GM12891 (cell line): ENCODE results near the gene NEK9.

Source experiments
- DNase-seq: peaks from one replicate; pipeline ENCODE4 v3.0.0; 2011; ENCODE audit warnings: low spot score; ENCODE audit not compliant: insufficient read length
- FAIRE-seq: peaks from 2 replicates; lab custom pipeline; 2011; peaks lifted over from hg19 to GRCh38; lab: Jason Lieb, UNC
- PAX5 ChIP-seq: IDR thresholded peaks from 2 replicates; pipeline ENCODE4 v1.6.1; 2011; ENCODE audit warnings: low read length, moderate library complexity, mild to moderate bottlenecking; ENCODE audit not compliant: insufficient read depth, severe bottlenecking
- POLR2A ChIP-seq: IDR thresholded peaks from 2 replicates; pipeline ENCODE4 v1.6.1; 2011; ENCODE audit warnings: low read depth, low read length, control low read depth
- POLR2AphosphoS5 ChIP-seq: IDR thresholded peaks from 2 replicates; pipeline ENCODE4 v1.6.1; 2011; ENCODE audit warnings: low read depth, low read length, control low read depth
- POU2F2 ChIP-seq: IDR thresholded peaks from 2 replicates; pipeline ENCODE4 v1.6.1; 2011; ENCODE audit warnings: low read depth, mild to moderate bottlenecking, control low read depth, low read length, moderate library complexity
- SPI1 ChIP-seq: IDR thresholded peaks from 2 replicates; pipeline ENCODE4 v1.6.1; 2011; ENCODE audit warnings: low read depth, low read length, control low read depth
- TAF1 ChIP-seq: IDR thresholded peaks from 2 replicates; pipeline ENCODE4 v1.6.1; 2011; ENCODE audit warnings: low read depth, low read length, control low read depth

Gene NEK9

GRCh38 chr14:75113932-75114539 is 12.8 kb downstream of the NEK9 start:
- DNase-seq (no peak), FAIRE-seq (peak; percentile 75)
- TF ChIP-seq PAX5: no peak
- no peak for TF ChIP-seq POU2F2
- TF ChIP-seq POLR2AphosphoS5: no peak
- TF ChIP-seq POLR2A: no peak
- no peak for TF ChIP-seq TAF1
- TF ChIP-seq SPI1: no peak

- no peak for FAIRE-seq
- DNase-seq: no peak
- no peak for TF ChIP-seq TAF1
- TF ChIP-seq POLR2AphosphoS5: no peak
- TF ChIP-seq PAX5: no peak
- TF ChIP-seq SPI1: no peak
- no peak for TF ChIP-seq POU2F2
- TF ChIP-seq POLR2A: no peak
Measured at GRCh38 chr14:75109877-75110276, 17.0 kb downstream of the NEK9 start.

GRCh38 chr14:75107186-75107585 is 19.7 kb downstream of the NEK9 start:
- no peak for TF ChIP-seq TAF1
- TF ChIP-seq SPI1: no peak
- no peak for TF ChIP-seq POU2F2
- TF ChIP-seq PAX5: no peak
- TF ChIP-seq POLR2AphosphoS5: no peak
- no peak for TF ChIP-seq POLR2A
- FAIRE-seq: peak; percentile 72

GRCh38 chr14:75101491-75101890 is 25.4 kb downstream of the NEK9 start:
- TF ChIP-seq POLR2AphosphoS5 (no peak), SPI1 (no peak), TAF1 (no peak), PAX5 (no peak), POU2F2 (no peak)
- no peak for FAIRE-seq
- no peak for DNase-seq

More at GRCh38 chr14:75107186-75107585, 19.7 kb downstream of the NEK9 start:
- DNase-seq: no peak

DNA sequence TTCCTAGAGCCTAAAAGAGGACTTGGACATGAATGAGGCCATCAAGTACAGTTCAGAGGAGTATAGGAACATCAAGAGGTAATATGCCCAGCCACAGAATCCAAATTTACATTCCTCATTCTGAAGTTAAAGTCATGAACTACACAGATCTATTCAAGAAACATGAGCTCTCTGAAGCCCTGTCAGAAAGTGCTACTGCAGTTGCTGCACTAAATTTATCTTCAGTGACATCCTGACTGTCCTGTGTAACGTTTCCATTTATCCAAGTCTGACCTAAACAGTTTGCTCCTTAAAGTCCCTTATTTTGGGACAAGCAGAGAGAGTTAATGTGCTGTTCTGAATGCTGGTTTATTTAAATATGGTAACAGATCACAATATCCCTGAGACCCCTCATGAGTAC is 28.2 kb downstream of the NEK9 start:
- no peak for DNase-seq
- FAIRE-seq: no peak
- no peak for TF ChIP-seq PAX5
- no peak for TF ChIP-seq POLR2A
- no peak for TF ChIP-seq TAF1
- no peak for TF ChIP-seq SPI1
- no peak for TF ChIP-seq POU2F2
- TF ChIP-seq POLR2AphosphoS5: no peak

DNA sequence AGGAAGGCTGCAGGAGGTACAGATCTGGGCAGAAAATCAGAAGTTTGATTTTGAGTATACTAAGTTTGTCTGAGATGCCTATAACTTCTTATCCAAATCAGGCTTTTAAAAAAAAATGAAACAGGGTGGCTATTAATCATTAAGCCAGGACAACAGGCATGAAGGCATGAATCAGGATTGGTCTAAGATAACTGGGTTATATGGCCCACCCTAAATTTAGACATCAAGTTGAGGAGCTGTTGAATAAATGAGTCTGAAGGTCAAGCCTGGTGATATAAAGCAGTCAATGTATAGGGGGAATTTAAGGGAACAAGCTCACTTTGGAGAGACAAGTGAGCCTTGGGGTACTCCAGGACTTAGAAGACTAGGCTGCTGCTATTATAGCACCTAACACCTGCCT is 28.6 kb downstream of the NEK9 start:
- DNase-seq (no peak), FAIRE-seq (no peak)
- TF ChIP-seq POLR2AphosphoS5 (no peak), POLR2A (no peak), TAF1 (no peak), SPI1 (no peak), PAX5 (no peak), POU2F2 (no peak)

DNA sequence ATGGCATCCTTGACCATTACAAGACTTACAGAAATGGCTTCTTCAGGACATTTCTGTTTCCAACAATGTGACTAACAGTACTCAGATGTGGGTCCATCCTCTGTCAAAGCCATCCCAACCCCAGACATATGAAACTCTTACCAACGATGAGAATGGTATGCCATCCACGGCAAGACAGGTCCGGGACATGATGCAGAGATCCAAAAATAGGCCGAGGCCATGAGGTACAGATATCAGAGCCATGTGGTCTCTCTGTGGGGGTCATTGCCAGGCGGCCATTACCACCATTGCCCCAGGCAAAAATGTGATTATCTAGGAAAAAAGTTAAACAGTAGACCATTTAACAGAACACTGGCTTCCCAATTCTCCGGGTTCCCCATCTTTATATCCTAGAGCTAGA is 29.9 kb downstream of the NEK9 start:
- DNase-seq (no peak), FAIRE-seq (no peak)
- TF ChIP-seq POLR2A (no peak), TAF1 (no peak), SPI1 (no peak), PAX5 (no peak), POU2F2 (no peak), POLR2AphosphoS5 (no peak)

DNA sequence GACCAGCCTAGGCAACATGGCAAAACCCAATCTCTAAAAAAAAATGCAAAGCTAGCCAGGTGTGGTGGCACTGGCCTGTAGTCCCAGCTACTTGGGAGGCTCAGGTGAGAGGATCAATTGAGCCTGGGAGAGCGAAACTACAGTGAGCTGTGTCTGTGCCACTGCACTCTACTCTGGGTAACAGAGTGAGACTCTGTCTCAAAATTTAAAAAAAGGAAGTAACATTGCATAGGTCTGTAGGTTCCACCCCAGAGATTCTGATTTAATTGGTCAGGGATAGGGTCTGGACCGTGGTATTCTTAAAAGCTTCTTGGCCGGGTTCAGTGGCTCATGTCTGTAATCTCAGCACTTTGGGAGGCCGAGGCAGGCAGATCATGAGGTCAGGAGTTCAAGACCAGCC is 31.2 kb downstream of the NEK9 start:
- DNase-seq (no peak), FAIRE-seq (no peak)
- TF ChIP-seq POLR2AphosphoS5 (no peak), PAX5 (no peak), TAF1 (no peak), POU2F2 (no peak)

GRCh38 chr14:75094896-75095295 is 32.0 kb downstream of the NEK9 start:
- DNase-seq (no peak), FAIRE-seq (no peak)
- TF ChIP-seq SPI1: no peak
- TF ChIP-seq POLR2A: no peak
- no peak for TF ChIP-seq POU2F2
- TF ChIP-seq PAX5: no peak
- no peak for TF ChIP-seq POLR2AphosphoS5

GRCh38 chr14:75092698-75093097 is 34.1 kb downstream of the NEK9 start:
- TF ChIP-seq POLR2A: no peak
- no peak for TF ChIP-seq POLR2AphosphoS5
- no peak for TF ChIP-seq PAX5
- no peak for TF ChIP-seq TAF1
- TF ChIP-seq SPI1: no peak
- TF ChIP-seq POU2F2: no peak
- FAIRE-seq (no peak), DNase-seq (no peak)
